Measurements from ENCODE around the gene AKAP11.

DNA sequence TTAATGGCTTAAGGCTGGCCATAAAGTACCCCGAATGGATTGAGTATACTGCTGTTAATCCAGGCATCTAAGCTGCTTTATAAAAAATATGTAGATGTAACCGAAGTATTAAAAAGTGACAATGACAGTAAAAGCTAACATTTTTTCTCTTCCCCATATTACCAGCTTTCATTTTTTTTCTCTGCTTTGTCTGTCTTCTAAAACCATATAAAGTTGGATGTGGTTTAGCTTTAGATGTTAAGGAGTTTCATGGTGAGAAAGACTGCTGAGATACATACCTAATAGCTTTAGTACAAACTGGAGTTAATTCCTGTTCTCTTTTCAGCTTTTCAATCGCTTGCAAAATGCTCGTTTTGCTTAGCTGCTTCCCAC lies 838 bp downstream of the AKAP11 start:
- TF ChIP-seq, protein P1, sequence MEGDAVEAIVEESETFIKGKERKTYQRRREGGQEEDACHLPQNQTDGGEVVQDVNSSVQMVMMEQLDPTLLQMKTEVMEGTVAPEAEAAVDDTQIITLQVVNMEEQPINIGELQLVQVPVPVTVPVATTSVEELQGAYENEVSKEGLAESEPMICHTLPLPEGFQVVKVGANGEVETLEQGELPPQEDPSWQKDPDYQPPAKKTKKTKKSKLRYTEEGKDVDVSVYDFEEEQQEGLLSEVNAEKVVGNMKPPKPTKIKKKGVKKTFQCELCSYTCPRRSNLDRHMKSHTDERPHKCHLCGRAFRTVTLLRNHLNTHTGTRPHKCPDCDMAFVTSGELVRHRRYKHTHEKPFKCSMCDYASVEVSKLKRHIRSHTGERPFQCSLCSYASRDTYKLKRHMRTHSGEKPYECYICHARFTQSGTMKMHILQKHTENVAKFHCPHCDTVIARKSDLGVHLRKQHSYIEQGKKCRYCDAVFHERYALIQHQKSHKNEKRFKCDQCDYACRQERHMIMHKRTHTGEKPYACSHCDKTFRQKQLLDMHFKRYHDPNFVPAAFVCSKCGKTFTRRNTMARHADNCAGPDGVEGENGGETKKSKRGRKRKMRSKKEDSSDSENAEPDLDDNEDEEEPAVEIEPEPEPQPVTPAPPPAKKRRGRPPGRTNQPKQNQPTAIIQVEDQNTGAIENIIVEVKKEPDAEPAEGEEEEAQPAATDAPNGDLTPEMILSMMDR (conservative IDR thresholded peaks at IDR 0.05 in 1 of 2, IDR thresholded peaks at IDR 0.05 in 1 of 2; ENCODE audit: low read depth in 1 of 2, low read length in 2 of 2), result no peak
- TF ChIP-seq EZH2 (IDR thresholded peaks at IDR 0.05; ENCODE audit: low read length, missing control alignments), result no peak
